Osteoblast (primary cell): ENCODE measurements around the gene SOX13. TPM values are rescaled to one million over a fixed set of nuclear protein-coding genes. Genes with fewer than 3 reads are reported as not detected.

Source experiments
- DNase-seq: peaks from one replicate; pipeline ENCODE4 v3.0.0; 2011; ENCODE audit warnings: low spot score, mixed read lengths; ENCODE audit not compliant: insufficient read length; ENCODE audit errors: missing footprints
- H2AFZ ChIP-seq: 2 replicates; pipeline ENCODE4 v1.6.0; 2011; ENCODE audit warnings: mild to moderate bottlenecking, low read length
- H3K27ac ChIP-seq: 2 replicates; pipeline ENCODE4 v1.5.1; 2011; ENCODE audit warnings: mild to moderate bottlenecking, low read depth, low read length, moderate library complexity
- H3K27me3 ChIP-seq: 2 replicates; pipeline ENCODE4 v1.6.0; 2012; ENCODE audit warnings: mild to moderate bottlenecking, control low read depth, inconsistent platforms, low read length, moderate library complexity; ENCODE audit not compliant: insufficient read depth
- H3K36me3 ChIP-seq: 2 replicates; pipeline ENCODE4 v1.5.1; 2011; ENCODE audit warnings: mild to moderate bottlenecking, low read length, control low read depth, moderate library complexity; ENCODE audit not compliant: insufficient read depth
- H3K4me1 ChIP-seq: 2 replicates; pipeline ENCODE4 v1.5.1; 2011; ENCODE audit warnings: mild to moderate bottlenecking, low read length, control low read depth, moderate library complexity; ENCODE audit not compliant: insufficient read depth
- H3K4me2 ChIP-seq: 2 replicates; pipeline ENCODE4 v1.6.0; 2011; ENCODE audit warnings: mild to moderate bottlenecking, low read length; ENCODE audit not compliant: insufficient read depth
- H3K4me3 ChIP-seq: fragments of 200-600 bp; sonication (generic); 3 replicates; pipeline ENCODE4 v1.5.1; 2012; ENCODE audit warnings: mild to moderate bottlenecking, low read length, inconsistent platforms; ENCODE audit not compliant: insufficient read depth
- H3K79me2 ChIP-seq: 2 replicates; pipeline ENCODE4 v1.6.0; 2012; ENCODE audit warnings: mild to moderate bottlenecking, low read length, control low read depth, inconsistent platforms; ENCODE audit not compliant: insufficient read depth
- H3K9me3 ChIP-seq: 2 replicates; pipeline ENCODE4 v1.5.1; 2011; ENCODE audit warnings: low read depth, low read length, control low read depth
- H4K20me1 ChIP-seq: 2 replicates; pipeline ENCODE4 v1.6.0; 2012; ENCODE audit warnings: mild to moderate bottlenecking, low read length, control low read depth; ENCODE audit not compliant: insufficient read depth
- CTCF ChIP-seq: IDR thresholded peaks from 2 replicates; pipeline ENCODE4 v1.5.1; 2011; ENCODE audit warnings: mild to moderate bottlenecking, low read depth, low read length, moderate library complexity; ENCODE audit errors: extremely low read depth
- total RNA-seq: library from RNA; depleted of rRNA; stranded (reverse); fragments of >200 nt; gene quantifications from 2 replicates; pipeline ENCODE4 v1.2.3, GENCODE V29; 2012

The SOX13 gene
- total RNA-seq, 1 donor: 9.0 TPM

GRCh38 chr1:204127597-204128242, 54.8 kb downstream of the SOX13 start:
- DNase-seq: peak; percentile 97

GRCh38 chr1:204128464-204128963, 55.6 kb downstream of the SOX13 start:
- peak; percentile 75 for DNase-seq
- no peaks in the 10 kb centered on the region for H4K20me1 ChIP-seq
- no peak overlapping the region for H3K27ac ChIP-seq
- no peak for TF ChIP-seq CTCF
- H3K9me3 ChIP-seq: no peaks in the 10 kb centered on the region
- peaks cover 3% of the 10 kb centered on the region for H3K36me3 ChIP-seq
- H2AFZ ChIP-seq: peak overlapping the region; percentile 69
- peak overlapping the region; percentile 68 for H3K4me3 ChIP-seq
- peak overlapping the region; percentile 82 for H3K4me2 ChIP-seq
- no peaks in the 10 kb centered on the region for H3K79me2 ChIP-seq
- peaks cover 32% of the 10 kb centered on the region for H3K4me1 ChIP-seq
- no peaks in the 10 kb centered on the region for H3K27me3 ChIP-seq

More at GRCh38 chr1:204127597-204128242, 54.8 kb downstream of the SOX13 start:
- H3K27me3 ChIP-seq: no peaks in the 10 kb centered on the region
- H3K4me2 ChIP-seq: peak overlapping the region; percentile 51
- H3K4me3 ChIP-seq: no peak overlapping the region
- H3K27ac ChIP-seq: no peak overlapping the region
- TF ChIP-seq CTCF: peak; percentile 100
- peaks cover 3% of the 10 kb centered on the region for H3K36me3 ChIP-seq
- peaks cover 32% of the 10 kb centered on the region for H3K4me1 ChIP-seq
- H3K9me3 ChIP-seq: no peaks in the 10 kb centered on the region
- H4K20me1 ChIP-seq: no peaks in the 10 kb centered on the region
- no peak overlapping the region for H2AFZ ChIP-seq
- no peaks in the 10 kb centered on the region for H3K79me2 ChIP-seq

GRCh38 chr1:204128964-204129896, 56.3 kb downstream of the SOX13 start:
- Histone ChIP-seq H2AFZ (peak overlapping the region; percentile 89), H3K9me3 (no peaks in the 10 kb centered on the region), H3K4me1 (peaks cover 32% of the 10 kb centered on the region), H3K36me3 (peaks cover 3% of the 10 kb centered on the region), H3K27ac (no peak overlapping the region), H3K79me2 (no peaks in the 10 kb centered on the region), H3K4me2 (peak overlapping the region; percentile 82), H3K4me3 (peak overlapping the region; percentile 68), H3K27me3 (no peaks in the 10 kb centered on the region), H4K20me1 (no peaks in the 10 kb centered on the region)
- peak; percentile 76 for TF ChIP-seq CTCF
- DNase-seq: peak; percentile 97

GRCh38 chr1:204130178-204130577, 57.3 kb downstream of the SOX13 start:
- no peak for DNase-seq

More at GRCh38 chr1:204130178-204130577, 57.3 kb downstream of the SOX13 start:
- no peaks in the 10 kb centered on the region for H3K9me3 ChIP-seq
- H3K79me2 ChIP-seq: no peaks in the 10 kb centered on the region
- H2AFZ ChIP-seq: no peak overlapping the region
- peaks cover 32% of the 10 kb centered on the region for H3K4me1 ChIP-seq
- H3K4me2 ChIP-seq: no peak overlapping the region
- peaks cover 3% of the 10 kb centered on the region for H3K36me3 ChIP-seq
- no peaks in the 10 kb centered on the region for H3K27me3 ChIP-seq
- no peak overlapping the region for H3K27ac ChIP-seq
- TF ChIP-seq CTCF: no peak
- no peaks in the 10 kb centered on the region for H4K20me1 ChIP-seq
- no peak overlapping the region for H3K4me3 ChIP-seq
